HCT116 (cell line): Measurements from ENCODE around the gene MYO16.

Experiments used
- ATF3 ChIP-seq: IDR thresholded peaks from 2 replicates; pipeline ENCODE4 v1.6.1; 2012
- CBX3 ChIP-seq: IDR thresholded peaks from 2 replicates; pipeline ENCODE4 v1.6.1; 2012; ENCODE audit warnings: low read depth
- EZH2phosphoT487 ChIP-seq: fragments of 200-600 bp; IDR thresholded peaks from 2 replicates; pipeline ENCODE4 v1.6.1; 2018; ENCODE audit warnings: antibody characterized with exemption, borderline replicate concordance
- FOSL1 ChIP-seq: IDR thresholded peaks from 2 replicates; pipeline ENCODE4 v1.6.1; 2012; ENCODE audit warnings: low read depth
- POLR2A ChIP-seq: IDR thresholded peaks from 2 replicates; pipeline ENCODE4 v1.7.0; 2011; ENCODE audit warnings: borderline replicate concordance; ENCODE audit not compliant: insufficient read depth, insufficient read length; ENCODE audit errors: extremely low read depth
- POLR2AphosphoS5 ChIP-seq: IDR thresholded peaks from 2 replicates; pipeline ENCODE4 v1.6.1; 2011; ENCODE audit warnings: mild to moderate bottlenecking, low read depth, low read length, moderate library complexity
- SP1 ChIP-seq: IDR thresholded peaks from 2 replicates; pipeline ENCODE4 v1.6.1; 2012; ENCODE audit warnings: low read depth
- ZNF274 ChIP-seq: fragments of 200-500 bp; sonication (Bioruptor generic); IDR thresholded peaks from 2 replicates; pipeline ENCODE4 v1.6.1; 2014; ENCODE audit warnings: mild to moderate bottlenecking, low read depth, low read length, inconsistent platforms
- TF ChIP-seq, protein P1 (sequence below), 3 experiments: fragments of 200-600 bp in 1 of 3; sonication (generic) in 1 of 3; IDR thresholded peaks in 2 of 3; conservative IDR thresholded peaks in 1 of 3; 2 replicates each; pipeline ENCODE4 v1.5.1; 2012 to 2017; ENCODE audit warnings: low read depth in 2 of 3, low read length in 2 of 3, antibody characterized with exemption in 1 of 3, borderline replicate concordance in 1 of 3, control low read depth in 1 of 3, mild to moderate bottlenecking in 1 of 3, mixed read lengths in 1 of 3, mixed run types in 1 of 3, moderate library complexity in 1 of 3; ENCODE audit not compliant: insufficient read depth in 1 of 3
- TF ChIP-seq, protein P2 (sequence below): IDR thresholded peaks from 2 replicates; pipeline ENCODE4 v1.6.1; 2012; ENCODE audit warnings: low read depth

DNA sequence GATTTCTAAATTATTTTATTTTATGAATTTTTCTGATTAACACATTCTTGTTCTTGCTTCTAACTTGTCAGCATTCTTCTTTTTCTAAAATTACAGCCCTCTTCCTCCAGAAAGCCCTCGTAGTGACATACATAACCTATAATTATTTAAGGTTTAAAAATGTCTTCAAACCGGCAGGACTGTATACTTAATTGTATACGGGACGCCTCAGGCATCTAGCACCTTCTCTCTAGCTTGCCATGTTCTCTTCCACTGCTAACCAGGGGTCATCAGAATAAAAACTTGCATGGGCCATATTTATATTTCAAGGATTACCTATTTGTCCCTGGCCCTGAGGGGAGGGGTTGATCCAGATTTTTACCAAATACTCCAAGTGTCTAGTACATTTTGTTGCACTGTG is 380.3 kb downstream of the MYO16 start:
- TF ChIP-seq, protein P1, sequence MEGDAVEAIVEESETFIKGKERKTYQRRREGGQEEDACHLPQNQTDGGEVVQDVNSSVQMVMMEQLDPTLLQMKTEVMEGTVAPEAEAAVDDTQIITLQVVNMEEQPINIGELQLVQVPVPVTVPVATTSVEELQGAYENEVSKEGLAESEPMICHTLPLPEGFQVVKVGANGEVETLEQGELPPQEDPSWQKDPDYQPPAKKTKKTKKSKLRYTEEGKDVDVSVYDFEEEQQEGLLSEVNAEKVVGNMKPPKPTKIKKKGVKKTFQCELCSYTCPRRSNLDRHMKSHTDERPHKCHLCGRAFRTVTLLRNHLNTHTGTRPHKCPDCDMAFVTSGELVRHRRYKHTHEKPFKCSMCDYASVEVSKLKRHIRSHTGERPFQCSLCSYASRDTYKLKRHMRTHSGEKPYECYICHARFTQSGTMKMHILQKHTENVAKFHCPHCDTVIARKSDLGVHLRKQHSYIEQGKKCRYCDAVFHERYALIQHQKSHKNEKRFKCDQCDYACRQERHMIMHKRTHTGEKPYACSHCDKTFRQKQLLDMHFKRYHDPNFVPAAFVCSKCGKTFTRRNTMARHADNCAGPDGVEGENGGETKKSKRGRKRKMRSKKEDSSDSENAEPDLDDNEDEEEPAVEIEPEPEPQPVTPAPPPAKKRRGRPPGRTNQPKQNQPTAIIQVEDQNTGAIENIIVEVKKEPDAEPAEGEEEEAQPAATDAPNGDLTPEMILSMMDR (IDR thresholded peaks at IDR 0.05 in 2 of 3, conservative IDR thresholded peaks at IDR 0.05 in 1 of 3; ENCODE audit: borderline replicate concordance in 1 of 3, insufficient read depth in 1 of 3, low read depth in 2 of 3, low read length in 2 of 3), result no peak
- TF ChIP-seq POLR2A (no peak), POLR2AphosphoS5 (no peak), ATF3 (no peak), FOSL1 (no peak), SP1 (no peak), EZH2phosphoT487 (no peak), CBX3 (no peak), ZNF274 (no peak)
- TF ChIP-seq, protein P2, sequence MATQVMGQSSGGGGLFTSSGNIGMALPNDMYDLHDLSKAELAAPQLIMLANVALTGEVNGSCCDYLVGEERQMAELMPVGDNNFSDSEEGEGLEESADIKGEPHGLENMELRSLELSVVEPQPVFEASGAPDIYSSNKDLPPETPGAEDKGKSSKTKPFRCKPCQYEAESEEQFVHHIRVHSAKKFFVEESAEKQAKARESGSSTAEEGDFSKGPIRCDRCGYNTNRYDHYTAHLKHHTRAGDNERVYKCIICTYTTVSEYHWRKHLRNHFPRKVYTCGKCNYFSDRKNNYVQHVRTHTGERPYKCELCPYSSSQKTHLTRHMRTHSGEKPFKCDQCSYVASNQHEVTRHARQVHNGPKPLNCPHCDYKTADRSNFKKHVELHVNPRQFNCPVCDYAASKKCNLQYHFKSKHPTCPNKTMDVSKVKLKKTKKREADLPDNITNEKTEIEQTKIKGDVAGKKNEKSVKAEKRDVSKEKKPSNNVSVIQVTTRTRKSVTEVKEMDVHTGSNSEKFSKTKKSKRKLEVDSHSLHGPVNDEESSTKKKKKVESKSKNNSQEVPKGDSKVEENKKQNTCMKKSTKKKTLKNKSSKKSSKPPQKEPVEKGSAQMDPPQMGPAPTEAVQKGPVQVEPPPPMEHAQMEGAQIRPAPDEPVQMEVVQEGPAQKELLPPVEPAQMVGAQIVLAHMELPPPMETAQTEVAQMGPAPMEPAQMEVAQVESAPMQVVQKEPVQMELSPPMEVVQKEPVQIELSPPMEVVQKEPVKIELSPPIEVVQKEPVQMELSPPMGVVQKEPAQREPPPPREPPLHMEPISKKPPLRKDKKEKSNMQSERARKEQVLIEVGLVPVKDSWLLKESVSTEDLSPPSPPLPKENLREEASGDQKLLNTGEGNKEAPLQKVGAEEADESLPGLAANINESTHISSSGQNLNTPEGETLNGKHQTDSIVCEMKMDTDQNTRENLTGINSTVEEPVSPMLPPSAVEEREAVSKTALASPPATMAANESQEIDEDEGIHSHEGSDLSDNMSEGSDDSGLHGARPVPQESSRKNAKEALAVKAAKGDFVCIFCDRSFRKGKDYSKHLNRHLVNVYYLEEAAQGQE, result no peak
